HepG2 (cell line): ENCODE results near the gene FABP6. TPM values are rescaled to one million over a fixed set of nuclear protein-coding genes. Genes with fewer than 3 reads are reported as not detected.

ENCODE experiments used
- ATAC-seq: fragments of 200-7000 bp; cut with Tn5 transposase; 3 replicates; pipeline ENCODE4 v1.9.1; 2020; ENCODE audit warnings: mild to moderate bottlenecking, moderate library complexity
- BruUV-seq: library from RNA; stranded (reverse); fragments of 400-500 nt; replicated peaks from 2 replicates; lab custom pipeline; 2021; lab: Mats Ljungman, UMichigan
- CTCF ChIA-PET: fragments of 300-600 bp; formaldehyde crosslinking; extraction: SDS; loops from one replicate; lab custom pipeline; 2021; ENCODE audit warnings: low total read pairs, inconsistent platforms, low intra/inter-chr PET ratio; lab: Yijun Ruan, JAX
- POLR2A ChIA-PET: fragments of 350-600 bp; sonication (Branson Sonifier 250); formaldehyde crosslinking; loops from one replicate; lab custom pipeline; 2020; ENCODE audit warnings: antibody characterized with exemption, inconsistent platforms; lab: Yijun Ruan, JAX
- DNase-seq: peaks from one replicate; pipeline ENCODE4 v3.0.0-alpha.2; 2015; ENCODE audit warnings: low spot score
- FAIRE-seq: peaks from 3 replicates; lab custom pipeline; 2011; peaks lifted over from hg19 to GRCh38; lab: Jason Lieb, UNC
- H2AFZ ChIP-seq: one replicate; pipeline ENCODE4 v1.6.1; 2011; ENCODE audit warnings: low read length, inconsistent platforms
- H3K27ac ChIP-seq: fragments of 300-600 bp; 3 replicates; pipeline ENCODE4 v1.8.0; 2011; ENCODE audit warnings: mixed run types, mild to moderate bottlenecking, mixed read lengths, low read length, inconsistent platforms; ENCODE audit not compliant: insufficient read depth; ENCODE audit errors: extremely low read length
- H3K27me3 ChIP-seq, 2 experiments: fragments of 200-600 bp in 1 of 2; 2 replicates in 1 of 2; 3 replicates in 1 of 2; pipeline versions ENCODE4 v1.6.0 to v1.8.0; 2011; ENCODE audit warnings: low read length in 2 of 2, mild to moderate bottlenecking in 2 of 2, moderate library complexity in 2 of 2, inconsistent platforms in 1 of 2; ENCODE audit not compliant: insufficient read depth in 2 of 2, control insufficient read depth in 1 of 2
- H3K36me3 ChIP-seq, 2 experiments: fragments of 200-600 bp in 1 of 2; replicated peaks in 1 of 2; 2 replicates in 1 of 2; 3 replicates in 1 of 2; pipeline versions ENCODE4 v1.5.1 to v1.8.0; 2011; ENCODE audit warnings: low read length in 2 of 2, inconsistent platforms in 1 of 2; ENCODE audit not compliant: insufficient read depth in 2 of 2, control insufficient read depth in 1 of 2
- H3K4me1 ChIP-seq: 2 replicates; pipeline ENCODE4 v1.5.1; 2012; ENCODE audit warnings: low read length, inconsistent platforms; ENCODE audit not compliant: insufficient read depth
- H3K4me2 ChIP-seq: 2 replicates; pipeline ENCODE4 v1.6.0; 2011; ENCODE audit warnings: low read depth, low read length, inconsistent platforms
- H3K4me3 ChIP-seq, 3 experiments: fragments of 200-600 bp in 1 of 3; sonication (generic), shearing (Covaris generic) in 1 of 3; replicated peaks in 1 of 3; 2 replicates each; pipeline ENCODE4 v1.5.1; 2011 to 2016; ENCODE audit warnings: low read length in 3 of 3, inconsistent platforms in 2 of 3, low read depth in 2 of 3, mild to moderate bottlenecking in 2 of 3, control low read depth in 1 of 3, mixed read lengths in 1 of 3; ENCODE audit not compliant: insufficient read depth in 1 of 3
- H3K79me2 ChIP-seq: one replicate; pipeline ENCODE4 v1.6.1; 2011; ENCODE audit warnings: low read length, inconsistent platforms; ENCODE audit not compliant: insufficient read depth
- H3K9ac ChIP-seq: 2 replicates; pipeline ENCODE4 v1.6.0; 2011; ENCODE audit warnings: mild to moderate bottlenecking, low read depth, low read length, inconsistent platforms; ENCODE audit not compliant: insufficient read depth
- H3K9me3 ChIP-seq: 2 replicates; pipeline ENCODE4 v1.5.1; 2012; ENCODE audit warnings: mild to moderate bottlenecking, low read length
- H4K20me1 ChIP-seq: 2 replicates; pipeline ENCODE4 v1.6.0; 2011; ENCODE audit warnings: inconsistent platforms, mild to moderate bottlenecking, low read length, moderate library complexity; ENCODE audit not compliant: insufficient read depth
- CHCHD3 ChIP-seq: sonication (generic); formaldehyde crosslinking; IDR thresholded peaks from 2 replicates; pipeline ENCODE4 v1.8.0; 2022; ENCODE audit warnings: mild to moderate bottlenecking, missing genetic modification reagents, moderate library complexity
- HNRNPLL ChIP-seq: fragments of 200-400 bp; formaldehyde crosslinking; IDR thresholded peaks from 2 replicates; pipeline ENCODE4 v1.6.1; 2017; ENCODE audit warnings: mild to moderate bottlenecking, low read depth, low read length; ENCODE audit not compliant: poor library complexity, severe bottlenecking
- IKZF4 ChIP-seq: sonication (generic); formaldehyde crosslinking; IDR thresholded peaks from 2 replicates; pipeline ENCODE4 v1.5.1; 2020; ENCODE audit warnings: borderline replicate concordance, mild to moderate bottlenecking, low read depth, missing genetic modification reagents; ENCODE audit errors: not compliant biosample characterization
- JUNB ChIP-seq: sonication (generic); formaldehyde crosslinking; IDR thresholded peaks from 2 replicates; pipeline ENCODE4 v1.8.0; 2022; ENCODE audit warnings: missing genetic modification reagents, mild to moderate bottlenecking, borderline replicate concordance
- KAT8 ChIP-seq: IDR thresholded peaks from 2 replicates; pipeline ENCODE4 v1.6.1; 2016; ENCODE audit warnings: missing genetic modification reagents, missing compliant biosample characterization
- KLF12 ChIP-seq: sonication (generic); formaldehyde crosslinking; IDR thresholded peaks from 2 replicates; pipeline ENCODE4 v1.4.0; 2020; ENCODE audit warnings: missing genetic modification reagents, borderline replicate concordance
- MZF1 ChIP-seq: sonication (generic); formaldehyde crosslinking; IDR thresholded peaks from 2 replicates; pipeline ENCODE4 v1.8.1; 2023; ENCODE audit warnings: mild to moderate bottlenecking, missing genetic modification reagents, borderline replicate concordance
- PAWR ChIP-seq: sonication (generic); formaldehyde crosslinking; IDR thresholded peaks from 2 replicates; pipeline ENCODE4 v1.4.0; 2020; ENCODE audit warnings: missing genetic modification reagents, mild to moderate bottlenecking, borderline replicate concordance
- RXRA ChIP-seq: sonication (generic); formaldehyde crosslinking; IDR thresholded peaks from 2 replicates; pipeline ENCODE4 v1.5.1; 2020; ENCODE audit warnings: missing genetic modification reagents
- SALL1 ChIP-seq: sonication (generic); formaldehyde crosslinking; IDR thresholded peaks from 2 replicates; pipeline ENCODE4 v1.8.0; 2022; ENCODE audit warnings: mild to moderate bottlenecking, missing genetic modification reagents
- TMF1 ChIP-seq: sonication (generic); formaldehyde crosslinking; IDR thresholded peaks from 2 replicates; pipeline ENCODE4 v1.8.1; 2022; ENCODE audit warnings: low read depth, missing genetic modification reagents
- ZNF138 ChIP-seq: sonication (generic); formaldehyde crosslinking; IDR thresholded peaks from 2 replicates; pipeline ENCODE4 v1.5.0; 2020; ENCODE audit warnings: mild to moderate bottlenecking, low read depth, missing genetic modification reagents
- ZNF790 ChIP-seq: sonication (generic); formaldehyde crosslinking; IDR thresholded peaks from 2 replicates; pipeline ENCODE4 v1.8.0; 2022; ENCODE audit warnings: missing genetic modification reagents, mild to moderate bottlenecking, borderline replicate concordance
- WGBS: methylation state at CpG from one replicate; pipeline ENCODE4 v1.1.6; 2017; ENCODE audit warnings: low lambda C conversion rate; 5-methylcytosine and 5-hydroxymethylcytosine counted together
- in situ Hi-C: cut with HindIII; loops from 2 replicates; pipeline ENCODE4 v1.10.0; 2017; ENCODE audit warnings: low pct_unique_long_range_greater_than_20kb; ENCODE audit not compliant: extremely low pct_ligation_motif_present
- intact Hi-C: fragments of 100-400 bp; cut with micrococcal nuclease; formaldehyde crosslinking; loops from one replicate; pipeline ENCODE4 v1.10.0; 2022; ENCODE audit not compliant: unreplicated experiment
- polyA plus RNA-seq, 8 experiments: library from polyadenylated mRNA; depleted of rRNA in 3 of 8; stranded (reverse) in 7 of 8; unstranded in 1 of 8; fragments of >200 nt; fragmentation: Illumina TruSeq in 4 of 8; extraction: Trizol in 4 of 8; gene quantifications; 2 replicates each; pipeline versions ENCODE4 v1.2.1 to v1.2.3, GENCODE V29; 2011 to 2016; ENCODE audit warnings: low read depth in 4 of 8, missing spikeins in 1 of 8, mixed read lengths in 1 of 8; ENCODE audit not compliant: insufficient read depth in 1 of 8
- total RNA-seq, 5 experiments: library from RNA; depleted of rRNA; stranded (reverse); fragments of >200 nt; fragmentation: Illumina TruSeq; extraction: Trizol; gene quantifications; 2 replicates each; pipeline ENCODE4 v1.2.3, GENCODE V29; 2016; ENCODE audit warnings: low read depth in 1 of 5

Gene FABP6
- total and polyA plus RNA-seq, 2 of the 13 experiments (the other 11 are each of a cell fraction or from before 2014, with no cell fraction given) = 0.13 TPM; not detected in 1

- Histone ChIP-seq H3K9me3 (no peaks in the 10 kb centered on the region), H3K27ac (no peak overlapping the region), H3K36me3 (no peaks in the 10 kb centered on the region), H2AFZ (no peak overlapping the region), H3K27me3 (no peaks in the 10 kb centered on the region; a peak in 1 of 5 replicates), H3K4me3 (no peak overlapping the region), H4K20me1 (no peaks in the 10 kb centered on the region), H3K9ac (no peak overlapping the region), H3K4me2 (no peak overlapping the region), H3K79me2 (no peaks in the 10 kb centered on the region), H3K4me1 (no peaks in the 10 kb centered on the region)
- FAIRE-seq = no peak
- no peak for DNase-seq
- no peak for ATAC-seq
- no peak for TF ChIP-seq KLF12 (CRISPR knock-in tag)
- no peak for TF ChIP-seq TMF1 (CRISPR knock-in tag)
- TF ChIP-seq JUNB (CRISPR knock-in tag) = no peak
- no peak for TF ChIP-seq MZF1
- no peak for TF ChIP-seq RXRA (CRISPR knock-in tag)
- TF ChIP-seq KAT8 (CRISPR knock-in tag) = no peak
- TF ChIP-seq CHCHD3 (CRISPR knock-in tag) = no peak
- no peak for TF ChIP-seq IKZF4 (CRISPR knock-in tag)
- no peak for TF ChIP-seq HNRNPLL
- no peak for TF ChIP-seq SALL1 (CRISPR knock-in tag)
- no peak for TF ChIP-seq PAWR (CRISPR knock-in tag)
- no peak for TF ChIP-seq ZNF790 (CRISPR knock-in tag)
- TF ChIP-seq ZNF138 (CRISPR knock-in tag) = no peak
- in situ Hi-C loops = no loop called here
- ChIA-PET CTCF (no interaction called here), POLR2A (no interaction called here)
- intact Hi-C loops = no loop called here
- BruUV-seq = no TSS peak
- WGBS = 8% methylated on average over 1 of the region's 3 CpGs
These were observed 12.8 kb downstream of the FABP6 start for GRCh38 chr5:160242145-160242544.
